Measurements from ENCODE around the gene CCDC190.
"Not testable (repeated sequence)": the region's sequence is repeated elsewhere in the genome, so short reads cannot be mapped to it uniquely, and the experiment has no call there.

The CCDC190 gene

DNA sequence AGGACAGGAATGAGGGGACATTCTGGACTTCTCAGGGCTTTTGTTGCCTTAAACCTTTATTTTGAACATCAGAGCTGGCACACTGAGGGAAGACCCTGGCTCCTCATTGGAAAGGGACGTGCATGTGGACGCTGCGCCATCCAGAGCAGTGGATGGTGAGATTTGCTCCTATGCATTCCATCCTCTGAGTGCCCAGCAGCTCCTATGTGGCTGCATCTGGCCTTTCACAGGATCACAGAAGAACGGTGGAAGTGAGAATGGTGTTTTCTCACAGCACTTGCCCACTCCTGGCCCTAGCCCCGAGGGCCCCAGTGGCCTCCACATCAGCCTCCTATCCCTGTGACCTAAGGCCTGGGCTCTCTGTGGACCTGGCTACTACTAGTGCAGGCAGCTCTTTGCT lies 20.6 kb upstream of the CCDC190 start:
- Histone ChIP-seq H3K9ac (no peak overlapping the region), H3K4me3 (ENCODE audit: low read depth, low read length) (no peak overlapping the region), H3K79me2 (no peaks in the 10 kb centered on the region), H3K27ac (no peak overlapping the region), H3K27me3 (ENCODE audit: control insufficient read depth, insufficient read depth, low read length) (no peaks in the 10 kb centered on the region), H2AFZ (no peak overlapping the region), H3K4me1 (no peaks in the 10 kb centered on the region), H3K9me3 (ENCODE audit: control insufficient read depth, low read length) (no peaks in the 10 kb centered on the region), H3K4me2 (ENCODE audit: low read length) (no peak overlapping the region), H3K36me3 (ENCODE audit: control insufficient read depth, insufficient read depth, low read length) (no peaks in the 10 kb centered on the region)
- TF ChIP-seq, protein P1, sequence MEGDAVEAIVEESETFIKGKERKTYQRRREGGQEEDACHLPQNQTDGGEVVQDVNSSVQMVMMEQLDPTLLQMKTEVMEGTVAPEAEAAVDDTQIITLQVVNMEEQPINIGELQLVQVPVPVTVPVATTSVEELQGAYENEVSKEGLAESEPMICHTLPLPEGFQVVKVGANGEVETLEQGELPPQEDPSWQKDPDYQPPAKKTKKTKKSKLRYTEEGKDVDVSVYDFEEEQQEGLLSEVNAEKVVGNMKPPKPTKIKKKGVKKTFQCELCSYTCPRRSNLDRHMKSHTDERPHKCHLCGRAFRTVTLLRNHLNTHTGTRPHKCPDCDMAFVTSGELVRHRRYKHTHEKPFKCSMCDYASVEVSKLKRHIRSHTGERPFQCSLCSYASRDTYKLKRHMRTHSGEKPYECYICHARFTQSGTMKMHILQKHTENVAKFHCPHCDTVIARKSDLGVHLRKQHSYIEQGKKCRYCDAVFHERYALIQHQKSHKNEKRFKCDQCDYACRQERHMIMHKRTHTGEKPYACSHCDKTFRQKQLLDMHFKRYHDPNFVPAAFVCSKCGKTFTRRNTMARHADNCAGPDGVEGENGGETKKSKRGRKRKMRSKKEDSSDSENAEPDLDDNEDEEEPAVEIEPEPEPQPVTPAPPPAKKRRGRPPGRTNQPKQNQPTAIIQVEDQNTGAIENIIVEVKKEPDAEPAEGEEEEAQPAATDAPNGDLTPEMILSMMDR (IDR thresholded peaks at IDR 0.05): no peak

- H3K9ac ChIP-seq, H3K4me1 ChIP-seq: not testable (repeated sequence)
These were observed 19.6 kb upstream of the CCDC190 start for GRCh38 chr1:162880617-162881016.

DNA sequence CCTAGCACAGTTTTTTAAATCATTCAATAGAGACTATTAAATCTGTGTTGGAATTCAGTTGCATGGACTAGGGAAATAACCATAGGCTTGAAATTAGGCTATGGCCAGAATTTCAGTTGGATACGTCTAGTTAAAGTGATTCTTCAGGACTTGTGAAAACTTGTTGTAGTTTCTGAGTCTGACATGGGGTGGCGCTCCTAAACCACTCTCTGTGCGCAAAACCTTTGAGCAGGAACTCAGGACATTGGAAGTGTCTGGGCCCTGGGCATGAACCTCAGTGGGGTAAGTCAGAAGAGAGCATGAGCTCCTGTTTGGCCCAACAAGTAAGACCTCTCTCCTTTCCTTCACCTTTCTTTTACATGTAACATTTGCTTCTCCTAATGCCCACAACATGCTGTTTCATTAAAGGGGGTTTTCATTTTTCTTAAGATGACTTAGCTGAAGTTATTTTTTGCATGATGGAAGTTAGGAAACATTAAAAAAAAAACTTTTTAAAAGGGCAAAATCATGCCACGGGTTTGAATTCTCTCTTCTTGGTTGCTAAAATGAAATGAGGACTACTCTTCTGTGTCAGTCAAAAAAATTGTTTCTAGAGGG lies 17.1 kb upstream of the CCDC190 start:
- Histone ChIP-seq H3K4me2 (ENCODE audit: low read length) (no peak overlapping the region), H3K36me3 (ENCODE audit: control insufficient read depth, insufficient read depth, low read length) (no peaks in the 10 kb centered on the region), H3K4me1 (no peaks in the 10 kb centered on the region), H2AFZ (no peak overlapping the region), H3K79me2 (no peaks in the 10 kb centered on the region), H3K27ac (no peak overlapping the region), H3K27me3 (ENCODE audit: control insufficient read depth, insufficient read depth, low read length) (no peaks in the 10 kb centered on the region), H3K9ac (no peak overlapping the region), H3K4me3 (ENCODE audit: low read depth, low read length) (no peak overlapping the region), H3K9me3 (ENCODE audit: control insufficient read depth, low read length) (no peaks in the 10 kb centered on the region)
- TF ChIP-seq, protein P1 (IDR thresholded peaks at IDR 0.05): peak; percentile 20

More at GRCh38 chr1:162880617-162881016, 19.6 kb upstream of the CCDC190 start:
- not testable (repeated sequence) for H3K27ac ChIP-seq; H3K27me3 ChIP-seq (ENCODE audit: control insufficient read depth, insufficient read depth, low read length); H2AFZ ChIP-seq; H3K9me3 ChIP-seq (ENCODE audit: control insufficient read depth, low read length); H3K79me2 ChIP-seq; H3K4me2 ChIP-seq (ENCODE audit: low read length); H3K4me3 ChIP-seq (ENCODE audit: low read depth, low read length); H3K36me3 ChIP-seq (ENCODE audit: control insufficient read depth, insufficient read depth, low read length)

DNA sequence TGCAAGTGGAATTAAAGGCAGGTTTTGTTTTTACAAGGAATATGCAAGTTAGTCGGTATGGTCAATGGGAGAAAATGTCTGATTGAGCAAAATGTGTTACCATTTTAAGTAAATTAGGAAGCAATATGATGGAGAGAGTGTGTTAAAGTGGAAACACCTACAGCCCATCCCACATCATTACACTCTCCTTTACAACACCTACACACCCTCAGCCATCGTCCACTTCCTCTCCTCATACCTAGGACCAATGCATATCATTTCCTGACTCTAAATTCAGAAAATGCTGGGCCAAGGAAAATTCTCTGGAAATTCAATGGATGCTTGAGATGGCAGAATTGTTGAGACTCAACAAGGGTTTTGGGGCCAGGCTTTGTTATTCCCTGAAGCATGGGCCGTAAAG lies 16.4 kb upstream of the CCDC190 start:
- H3K4me3 ChIP-seq (ENCODE audit: low read depth, low read length): no peak overlapping the region
- H3K4me2 ChIP-seq (ENCODE audit: low read length): no peak overlapping the region
- H3K27me3 ChIP-seq (ENCODE audit: control insufficient read depth, insufficient read depth, low read length): no peaks in the 10 kb centered on the region
- H3K9ac ChIP-seq: no peak overlapping the region
- no peak overlapping the region for H3K27ac ChIP-seq
- no peaks in the 10 kb centered on the region for H3K36me3 ChIP-seq (ENCODE audit: control insufficient read depth, insufficient read depth, low read length)
- H3K79me2 ChIP-seq: no peaks in the 10 kb centered on the region
- no peaks in the 10 kb centered on the region for H3K9me3 ChIP-seq (ENCODE audit: control insufficient read depth, low read length)
- no peak overlapping the region for H2AFZ ChIP-seq
- TF ChIP-seq, protein P1 (IDR thresholded peaks at IDR 0.05): no peak
- no peaks in the 10 kb centered on the region for H3K4me1 ChIP-seq

DNA sequence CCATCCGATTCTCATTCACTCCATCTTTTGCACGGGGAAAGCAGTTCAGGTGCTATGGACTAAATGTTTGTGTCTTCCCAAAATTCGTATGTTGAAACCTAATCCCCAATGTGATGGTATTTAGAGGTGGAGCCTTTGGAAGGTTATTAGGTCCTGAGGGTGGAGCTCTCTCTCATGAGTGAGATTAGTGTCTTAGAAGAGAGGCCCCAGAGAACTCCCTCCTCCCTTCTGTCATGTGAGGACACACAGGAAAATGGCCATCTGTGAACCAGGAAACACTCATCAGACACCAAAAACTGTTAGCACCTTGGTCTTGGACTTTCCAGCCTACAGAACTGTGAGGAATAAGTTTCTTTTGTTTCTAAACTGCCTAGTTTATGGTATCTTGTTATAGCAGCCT lies 15.8 kb upstream of the CCDC190 start:
- Histone ChIP-seq H3K4me1 (no peaks in the 10 kb centered on the region), H3K36me3 (ENCODE audit: control insufficient read depth, insufficient read depth, low read length) (no peaks in the 10 kb centered on the region), H3K27me3 (ENCODE audit: control insufficient read depth, insufficient read depth, low read length) (no peaks in the 10 kb centered on the region), H3K79me2 (no peaks in the 10 kb centered on the region), H3K27ac (no peak overlapping the region), H2AFZ (no peak overlapping the region), H3K4me2 (ENCODE audit: low read length) (no peak overlapping the region), H3K4me3 (ENCODE audit: low read depth, low read length) (no peak overlapping the region), H3K9me3 (ENCODE audit: control insufficient read depth, low read length) (no peaks in the 10 kb centered on the region), H3K9ac (no peak overlapping the region)
- TF ChIP-seq, protein P1 (IDR thresholded peaks at IDR 0.05): no peak

Measured in parathyroid adenoma (tissue), 2 donors.